22Rv1 (cell line): ENCODE data around the gene STK17B.

ENCODE experiments used
- ZFX ChIP-seq: fragments of 450-650 bp; IDR thresholded peaks from 2 replicates; pipeline ENCODE4 v1.6.1; 2017; ENCODE audit warnings: antibody characterized with exemption, borderline replicate concordance
- TF ChIP-seq, protein P1 (sequence below): fragments of 450-650 bp; IDR thresholded peaks from 2 replicates; pipeline ENCODE4 v1.5.1; 2017; ENCODE audit warnings: mild to moderate bottlenecking

DNA sequence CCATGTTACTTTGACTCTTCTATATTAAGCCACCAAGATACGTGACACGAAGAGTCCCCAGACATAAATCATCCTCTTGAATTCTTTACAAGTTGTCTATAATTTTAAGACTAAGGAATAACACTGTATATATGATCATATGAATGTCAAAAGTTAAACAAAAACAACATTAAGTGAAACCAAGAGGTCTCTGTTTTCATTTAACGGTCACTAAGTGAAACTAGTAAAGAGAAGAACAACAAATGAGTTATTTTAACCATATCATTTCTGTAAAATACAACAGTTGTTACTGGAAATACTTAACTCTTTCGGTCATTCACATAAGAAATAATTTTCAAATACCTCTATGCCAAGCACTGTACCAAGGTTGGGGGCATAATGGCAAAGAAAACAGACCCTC lies 45.7 kb upstream of the STK17B start:
- TF ChIP-seq, protein P1, sequence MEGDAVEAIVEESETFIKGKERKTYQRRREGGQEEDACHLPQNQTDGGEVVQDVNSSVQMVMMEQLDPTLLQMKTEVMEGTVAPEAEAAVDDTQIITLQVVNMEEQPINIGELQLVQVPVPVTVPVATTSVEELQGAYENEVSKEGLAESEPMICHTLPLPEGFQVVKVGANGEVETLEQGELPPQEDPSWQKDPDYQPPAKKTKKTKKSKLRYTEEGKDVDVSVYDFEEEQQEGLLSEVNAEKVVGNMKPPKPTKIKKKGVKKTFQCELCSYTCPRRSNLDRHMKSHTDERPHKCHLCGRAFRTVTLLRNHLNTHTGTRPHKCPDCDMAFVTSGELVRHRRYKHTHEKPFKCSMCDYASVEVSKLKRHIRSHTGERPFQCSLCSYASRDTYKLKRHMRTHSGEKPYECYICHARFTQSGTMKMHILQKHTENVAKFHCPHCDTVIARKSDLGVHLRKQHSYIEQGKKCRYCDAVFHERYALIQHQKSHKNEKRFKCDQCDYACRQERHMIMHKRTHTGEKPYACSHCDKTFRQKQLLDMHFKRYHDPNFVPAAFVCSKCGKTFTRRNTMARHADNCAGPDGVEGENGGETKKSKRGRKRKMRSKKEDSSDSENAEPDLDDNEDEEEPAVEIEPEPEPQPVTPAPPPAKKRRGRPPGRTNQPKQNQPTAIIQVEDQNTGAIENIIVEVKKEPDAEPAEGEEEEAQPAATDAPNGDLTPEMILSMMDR = no peak
- no peak for TF ChIP-seq ZFX
